ENCODE measurements around the gene NLGN3.
A peak's percentile ranks its signal among the peaks of the same experiment; 100 is the strongest.

The NLGN3 gene

GRCh38 chrX:71144651-71145050 is at the start of gene NLGN3:
TSS of gene NLGN3 (plus strand) at chrX:71144841. CDS start at chrX:71147750, 2,909 bp downstream.
- no peak for DNase-seq

GRCh38 chrX:71095033-71095432 is 49.6 kb upstream of the NLGN3 start:
- no peak for DNase-seq

GRCh38 chrX:71095555-71095980 is 49.1 kb upstream of the NLGN3 start, which contains the start of gene FOXO4:
TSS of gene FOXO4 (plus strand) at chrX:71095851. CDS start at chrX:71096529, 678 bp downstream.
- DNase-seq, result peak; percentile 91

DNA sequence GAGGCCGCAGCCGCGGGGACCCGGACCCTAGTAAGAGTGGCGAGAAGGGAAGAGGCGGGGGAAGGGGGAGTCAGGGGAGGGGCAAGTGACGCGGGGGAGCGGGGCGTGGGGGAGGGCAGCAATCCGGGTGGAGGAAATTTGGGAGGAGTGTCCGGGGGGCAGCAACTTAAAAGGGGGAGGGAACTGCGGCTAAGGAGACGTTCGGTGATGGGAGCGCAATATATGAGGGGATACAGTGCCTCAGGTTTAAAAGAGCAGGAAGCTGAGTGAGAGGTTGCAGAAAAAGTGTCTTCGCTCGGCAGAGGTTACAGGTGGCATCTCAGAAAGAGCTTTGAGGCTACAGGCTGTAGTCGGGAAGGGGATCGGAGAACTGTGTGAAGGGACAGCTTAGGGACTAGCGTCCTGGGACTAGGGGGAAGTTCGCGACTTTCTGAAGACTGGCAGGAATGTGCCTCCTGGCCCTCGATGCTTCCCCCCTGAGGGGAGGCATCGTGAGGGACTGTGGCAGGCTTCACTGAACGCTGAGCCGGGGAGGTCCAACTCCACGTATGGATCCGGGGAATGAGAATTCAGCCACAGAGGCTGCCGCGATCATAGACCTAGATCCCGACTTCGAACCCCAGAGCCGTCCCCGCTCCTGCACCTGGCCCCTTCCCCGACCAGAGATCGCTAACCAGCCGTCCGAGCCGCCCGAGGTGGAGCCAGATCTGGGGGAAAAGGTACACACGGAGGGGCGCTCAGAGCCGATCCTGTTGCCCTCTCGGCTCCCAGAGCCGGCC is 48.5 kb upstream of the NLGN3 start:
- DNase-seq, result no peak

GRCh38 chrX:71096760-71097032 is 47.9 kb upstream of the NLGN3 start:
- no peak for DNase-seq

DNA sequence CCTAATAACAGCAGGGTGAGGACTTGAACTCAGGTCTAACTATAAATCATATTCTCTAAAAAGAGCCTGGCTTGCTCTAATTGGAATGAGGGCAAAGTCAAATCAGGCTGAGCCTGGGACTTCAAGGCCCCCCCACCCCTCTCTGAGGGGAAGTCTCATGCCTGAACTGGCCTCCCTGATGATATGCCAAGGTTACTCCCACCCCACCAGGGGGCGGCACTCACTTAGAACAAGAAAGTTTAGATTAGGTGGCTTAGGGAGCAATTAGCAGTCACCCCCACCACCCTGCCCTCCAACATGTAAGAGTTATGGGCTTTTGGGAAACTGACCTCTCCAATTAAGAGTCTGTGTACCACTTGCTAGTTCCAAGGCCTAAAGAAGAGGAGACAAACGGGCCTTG is 46.3 kb upstream of the NLGN3 start:
- DNase-seq, result peak; percentile 87

GRCh38 chrX:71098951-71099506 is 45.6 kb upstream of the NLGN3 start:
- DNase-seq, result no peak

DNA sequence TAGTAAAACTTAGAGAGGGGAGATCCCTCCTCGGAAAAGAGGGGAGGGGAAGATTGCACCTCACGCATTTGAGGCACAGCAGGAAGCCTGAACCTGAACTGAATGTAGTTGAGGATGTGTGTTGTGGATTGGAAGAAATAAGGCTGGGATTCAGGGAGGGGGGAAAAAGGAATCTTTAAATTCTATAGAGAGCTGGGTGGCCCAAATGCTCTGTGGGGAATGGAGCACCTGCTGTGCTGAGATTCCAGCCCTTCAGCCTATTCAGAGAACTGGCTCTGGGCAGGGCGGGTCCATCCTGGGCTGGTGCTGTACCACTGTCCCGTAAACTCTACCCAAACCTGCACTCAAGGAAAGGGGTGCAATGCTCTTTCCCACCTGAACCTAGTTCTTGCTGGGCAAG is 44.9 kb upstream of the NLGN3 start:
- DNase-seq, result no peak

DNA sequence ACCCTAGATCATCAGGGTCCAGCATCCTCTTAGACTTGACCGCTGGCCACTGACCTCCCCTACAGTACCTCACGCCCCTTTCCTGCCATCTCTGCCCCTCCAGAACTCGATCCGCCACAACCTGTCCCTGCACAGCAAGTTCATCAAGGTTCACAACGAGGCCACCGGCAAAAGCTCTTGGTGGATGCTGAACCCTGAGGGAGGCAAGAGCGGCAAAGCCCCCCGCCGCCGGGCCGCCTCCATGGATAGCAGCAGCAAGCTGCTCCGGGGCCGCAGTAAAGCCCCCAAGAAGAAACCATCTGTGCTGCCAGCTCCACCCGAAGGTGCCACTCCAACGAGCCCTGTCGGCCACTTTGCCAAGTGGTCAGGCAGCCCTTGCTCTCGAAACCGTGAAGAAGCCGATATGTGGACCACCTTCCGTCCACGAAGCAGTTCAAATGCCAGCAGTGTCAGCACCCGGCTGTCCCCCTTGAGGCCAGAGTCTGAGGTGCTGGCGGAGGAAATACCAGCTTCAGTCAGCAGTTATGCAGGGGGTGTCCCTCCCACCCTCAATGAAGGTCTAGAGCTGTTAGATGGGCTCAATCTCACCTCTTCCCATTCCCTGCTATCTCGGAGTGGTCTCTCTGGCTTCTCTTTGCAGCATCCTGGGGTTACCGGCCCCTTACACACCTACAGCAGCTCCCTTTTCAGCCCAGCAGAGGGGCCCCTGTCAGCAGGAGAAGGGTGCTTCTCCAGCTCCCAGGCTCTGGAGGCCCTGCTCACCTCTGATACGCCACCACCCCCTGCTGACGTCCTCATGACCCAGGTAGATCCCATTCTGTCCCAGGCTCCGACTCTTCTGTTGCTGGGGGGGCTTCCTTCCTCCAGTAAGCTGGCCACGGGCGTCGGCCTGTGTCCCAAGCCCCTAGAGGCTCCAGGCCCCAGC is 43.8 kb upstream of the NLGN3 start:
- DNase-seq, result no peak

DNA sequence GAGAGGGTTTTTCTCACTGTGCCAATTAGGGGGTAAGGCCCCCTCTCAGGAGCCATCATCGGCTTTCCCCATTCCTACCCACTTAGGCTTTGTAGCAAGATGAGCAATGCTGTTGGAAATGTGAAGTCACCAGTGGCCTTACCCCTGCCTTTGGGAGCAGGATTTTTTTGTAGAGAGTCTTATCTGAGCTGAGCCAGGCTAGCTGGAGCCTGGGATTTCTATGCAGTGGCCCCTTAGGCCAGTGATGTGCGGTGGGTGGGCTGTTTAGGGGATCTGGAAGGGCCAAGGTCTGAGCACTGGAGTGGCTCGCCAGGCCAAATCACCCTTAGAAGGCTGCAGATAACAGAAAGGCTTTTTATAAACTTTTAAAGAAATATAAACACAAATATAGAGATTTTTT is 42.3 kb upstream of the NLGN3 start:
- no peak for DNase-seq

GRCh38 chrX:71103110-71103983 is 41.3 kb upstream of the NLGN3 start:
- peak; percentile 80 for DNase-seq

- no peak for DNase-seq
These were observed 39.0 kb upstream of the NLGN3 start for GRCh38 chrX:71105628-71106027.

- DNase-seq, result no peak
These were observed 38.2 kb upstream of the NLGN3 start, which contains the start of gene CXorf65 for GRCh38 chrX:71106427-71106826. TSS of gene CXorf65 (minus strand) at chrX:71106740. CDS start at chrX:71106556, 184 bp downstream.

DNA sequence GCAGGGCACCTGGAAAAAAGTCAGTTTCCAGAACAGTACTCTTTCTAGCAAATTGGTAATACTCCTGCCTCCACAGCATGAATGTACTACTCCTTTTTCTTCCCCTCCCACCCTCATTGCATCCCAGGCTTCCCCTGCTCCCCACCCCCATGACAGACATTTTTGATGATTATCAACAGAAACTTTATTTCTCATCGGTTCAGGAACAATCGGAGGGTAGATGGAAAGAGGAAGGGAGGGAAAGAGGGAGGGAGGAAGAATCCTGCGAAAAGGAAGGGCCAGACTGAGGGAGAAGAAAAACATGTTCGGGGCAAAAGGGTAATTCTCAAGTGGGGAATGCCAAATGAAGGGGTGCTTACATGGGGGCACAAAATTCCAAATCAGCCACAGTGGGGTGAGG is 37.4 kb upstream of the NLGN3 start:
- no peak for DNase-seq

GRCh38 chrX:71107762-71108360 is 36.8 kb upstream of the NLGN3 start:
- DNase-seq, result peak; percentile 65

- no peak for DNase-seq
These were observed 35.6 kb upstream of the NLGN3 start for GRCh38 chrX:71109051-71109450.

GRCh38 chrX:71111141-71111843 is 33.3 kb upstream of the NLGN3 start, which contains the start of gene IL2RG:
TSS of gene IL2RG (minus strand) at chrX:71111577. CDS start at chrX:71111539, 38 bp downstream.
- peak; percentile 80 for DNase-seq

GRCh38 chrX:71111921-71112431 is 32.7 kb upstream of the NLGN3 start:
- DNase-seq, result no peak

- no peak for DNase-seq
These were observed 27.3 kb upstream of the NLGN3 start for GRCh38 chrX:71117358-71117757.

- DNase-seq, result peak; percentile 91
These were observed 26.3 kb upstream of the NLGN3 start, which contains the start of gene MED12 for GRCh38 chrX:71118032-71118984. TSS of gene MED12 (plus strand) at chrX:71118596. CDS start at chrX:71118755, 159 bp downstream.
